GM06990 (cell line): ENCODE data around the gene CMC1.

Experiments used
- DNase-seq: peaks from one replicate; pipeline ENCODE4 v3.0.0-alpha.2; 2011; ENCODE audit not compliant: insufficient read length; ENCODE audit errors: extremely low read depth
- H3K27me3 ChIP-seq: replicated peaks from 2 replicates; pipeline ENCODE4 v1.6.0; 2011; ENCODE audit warnings: low read length; ENCODE audit not compliant: control insufficient read depth, insufficient read depth
- H3K36me3 ChIP-seq: 2 replicates; pipeline ENCODE4 v1.5.1; 2011; ENCODE audit warnings: low read length; ENCODE audit not compliant: control insufficient read depth, insufficient read depth
- H3K4me3 ChIP-seq: replicated peaks from 2 replicates; pipeline ENCODE4 v1.5.1; 2011; ENCODE audit warnings: low read depth, mild to moderate bottlenecking, control low read depth, low read length
- CTCF ChIP-seq: IDR thresholded peaks from 2 replicates; pipeline ENCODE4 v1.5.1; 2011; ENCODE audit warnings: low read length, control low read depth, mild to moderate bottlenecking, inconsistent platforms; ENCODE audit not compliant: insufficient read depth, poor library complexity, severe bottlenecking

CMC1 gene

GRCh38 chr3:28218917-28219198, 22.6 kb upstream of the CMC1 start:
- Histone ChIP-seq H3K36me3 (no peaks in the 10 kb centered on the region), H3K4me3 (no peak overlapping the region), H3K27me3 (no peaks in the 10 kb centered on the region)
- DNase-seq = peak; percentile 25
- TF ChIP-seq CTCF = no peak

- no peak for TF ChIP-seq CTCF
- Histone ChIP-seq H3K36me3 (no peaks in the 10 kb centered on the region), H3K27me3 (no peaks in the 10 kb centered on the region), H3K4me3 (no peak overlapping the region)
- no peak for DNase-seq
These were observed 17.0 kb upstream of the CMC1 start for GRCh38 chr3:28224430-28224829.

- TF ChIP-seq CTCF = no peak
- Histone ChIP-seq H3K4me3 (no peak overlapping the region), H3K36me3 (no peaks in the 10 kb centered on the region), H3K27me3 (no peaks in the 10 kb centered on the region)
- no peak for DNase-seq
These were observed 15.4 kb upstream of the CMC1 start for GRCh38 chr3:28226020-28226419.

- TF ChIP-seq CTCF = no peak
- no peak for DNase-seq
These were observed 12.8 kb upstream of the CMC1 start for GRCh38 chr3:28228623-28229022.

GRCh38 chr3:28232659-28233058, 8.8 kb upstream of the CMC1 start:
- DNase-seq = no peak
- H3K27me3 ChIP-seq = no peaks in the 10 kb centered on the region
- no peak for TF ChIP-seq CTCF
- no peak overlapping the region for H3K4me3 ChIP-seq
- no peaks in the 10 kb centered on the region for H3K36me3 ChIP-seq

More at GRCh38 chr3:28228623-28229022, 12.8 kb upstream of the CMC1 start:
- Histone ChIP-seq H3K27me3 (no peaks in the 10 kb centered on the region), H3K4me3 (no peak overlapping the region), H3K36me3 (no peaks in the 10 kb centered on the region)

- H3K4me3 ChIP-seq = no peak overlapping the region
- no peaks in the 10 kb centered on the region for H3K27me3 ChIP-seq
- no peak for DNase-seq
- TF ChIP-seq CTCF = no peak
- H3K36me3 ChIP-seq = no peaks in the 10 kb centered on the region
These were observed 7.0 kb upstream of the CMC1 start for GRCh38 chr3:28234454-28234853.
